Right cardiac atrium (tissue), 5 donors: ENCODE measurements around the gene FBXO41. TPM values are rescaled to one million over a fixed set of nuclear protein-coding genes. Genes with fewer than 3 reads are reported as not detected.

Experiments
- ATAC-seq, 2 donors: fragments of 200-7000 bp; cut with Tn5 transposase; one replicate each; pipeline versions ENCODE4 v1.8.0 to v1.9.1; 2020; ENCODE audit warnings: moderate library complexity in 2 of 2, mild to moderate bottlenecking in 1 of 2
- DNase-seq, 3 donors: peaks; one replicate each; pipeline ENCODE4 v3.0.0-alpha.2; 2020
- H3K27ac ChIP-seq: one replicate; pipeline ENCODE4 v1.5.1; 2013; ENCODE audit warnings: mild to moderate bottlenecking, low read length, control low read depth, moderate library complexity
- H3K27me3 ChIP-seq: one replicate; pipeline ENCODE4 v1.6.1; 2013; ENCODE audit not compliant: control insufficient read depth, insufficient read depth
- H3K4me1 ChIP-seq: one replicate; pipeline ENCODE4 v1.6.1; 2013; ENCODE audit warnings: low read length; ENCODE audit not compliant: control insufficient read depth, insufficient read depth
- H3K4me3 ChIP-seq: one replicate; pipeline ENCODE4 v1.5.1; 2013; ENCODE audit warnings: low read length, control low read depth
- H3K9me3 ChIP-seq: one replicate; pipeline ENCODE4 v1.6.1; 2013; ENCODE audit warnings: low read length; ENCODE audit not compliant: control insufficient read depth
- WGBS: extraction: QIAGEN DNeasy Blood & Tissue Kit; methylation state at CpG from one replicate; pipeline ENCODE4 v1.1.7; 2013; 5-methylcytosine and 5-hydroxymethylcytosine counted together
- intact Hi-C, 4 donors: fragments of 100-400 bp; cut with DNase I; formaldehyde crosslinking; loops; one replicate each; pipeline versions ENCODE4 v1.11.0 to v1.14.0; 2022 to 2023
- polyA plus RNA-seq: library from polyadenylated mRNA; stranded (reverse); fragments of 200-250 nt; gene quantifications from one replicate; pipeline ENCODE4 v1.2.3, GENCODE V29; 2013
- total RNA-seq, 4 donors: library from RNA; stranded (reverse); fragmentation: NEBNext Ultra II Directional; extraction: Animal tissue kit (Norgen Biotek cat#: 25700); gene quantifications; one replicate each; pipeline ENCODE4 v1.2.1, GENCODE V29; 2021
- donor health status: healthy with polysubstance abuse.
- donor health status: DM: no; HTN: yes; CAD: no.
- donor health status: DM: no; HTN: no; CAD: no.
- donor health status: DM: no; HTN: yes; CAD: no; lungs with severe emphysema.
- donor health status: DM: yes; HTN: yes; CAD: no.

FBXO41 gene
- total and polyA plus RNA-seq, 5 donors, result 1.8 to 3.5 (median 2.2) TPM

DNA sequence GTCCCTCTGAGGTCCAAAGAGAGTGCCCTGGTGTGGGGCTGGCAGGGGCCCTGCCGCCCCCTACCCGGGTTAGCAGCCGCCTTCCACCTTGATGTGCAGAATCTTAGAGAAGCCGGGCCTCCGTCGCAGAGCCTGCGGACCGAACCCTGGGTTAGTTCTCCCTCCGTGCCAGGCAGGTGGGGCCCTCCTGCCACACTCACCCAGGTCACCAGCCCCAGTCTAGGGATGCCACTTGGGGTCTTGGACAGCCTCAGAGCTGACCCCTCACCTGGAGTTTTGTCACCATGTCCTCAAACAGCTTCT lies 25.4 kb downstream of the FBXO41 start:
- H3K4me1 ChIP-seq, result no peaks in the 10 kb centered on the region
- ATAC-seq (no peak), DNase-seq (no peak)
- WGBS, result 96% methylated on average over 9 of the region's 9 CpGs
- H3K4me3 ChIP-seq, result no peak overlapping the region
- no peaks in the 10 kb centered on the region for H3K27me3 ChIP-seq
- no peaks in the 10 kb centered on the region for H3K9me3 ChIP-seq
- H3K27ac ChIP-seq, result no peak overlapping the region
- intact Hi-C loops, result no loop called here

DNA sequence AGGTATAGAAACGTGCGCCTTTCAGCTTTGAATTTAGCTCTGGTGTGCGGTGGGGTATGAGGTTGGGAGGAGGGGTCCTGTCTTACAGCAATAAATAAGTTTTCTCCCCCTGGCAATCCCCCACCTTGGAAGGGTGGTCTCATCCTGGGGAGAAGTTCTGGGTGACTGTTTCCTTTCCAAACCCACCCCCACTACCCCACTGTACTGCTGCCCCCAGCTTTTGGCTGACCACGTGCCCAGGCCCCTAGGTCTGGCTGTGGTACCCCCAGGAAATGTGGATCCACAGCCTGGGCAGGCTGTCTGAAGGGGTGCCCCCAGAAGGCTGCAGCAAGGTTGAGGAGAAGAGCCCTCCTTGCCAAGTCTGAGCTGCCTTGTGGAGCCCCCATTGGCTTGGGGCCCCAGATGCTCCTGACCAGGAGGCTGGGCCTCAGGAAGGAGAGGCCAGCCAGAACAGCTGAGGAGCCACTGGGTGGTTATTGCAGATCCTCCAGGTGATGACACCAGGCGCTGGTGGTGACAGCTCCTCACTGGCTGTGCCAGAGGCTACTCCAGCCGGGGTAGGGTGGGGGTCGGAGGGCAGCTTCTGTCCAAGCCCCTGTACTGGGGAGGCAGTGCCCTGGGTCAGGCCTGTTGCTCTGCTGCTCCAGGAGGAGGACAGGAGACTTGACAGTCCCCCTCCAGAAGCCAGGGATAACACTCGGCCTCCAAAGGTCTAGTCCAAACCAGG lies 25.9 kb downstream of the FBXO41 start:
- no peak for ATAC-seq
- H3K4me3 ChIP-seq, result no peak overlapping the region
- no peak overlapping the region for H3K27ac ChIP-seq
- H3K4me1 ChIP-seq, result no peaks in the 10 kb centered on the region
- intact Hi-C loops, result no loop called here
- H3K9me3 ChIP-seq, result no peaks in the 10 kb centered on the region
- 84% methylated on average over 8 of the region's 8 CpGs for WGBS
- no peak for DNase-seq
- H3K27me3 ChIP-seq, result no peaks in the 10 kb centered on the region

DNA sequence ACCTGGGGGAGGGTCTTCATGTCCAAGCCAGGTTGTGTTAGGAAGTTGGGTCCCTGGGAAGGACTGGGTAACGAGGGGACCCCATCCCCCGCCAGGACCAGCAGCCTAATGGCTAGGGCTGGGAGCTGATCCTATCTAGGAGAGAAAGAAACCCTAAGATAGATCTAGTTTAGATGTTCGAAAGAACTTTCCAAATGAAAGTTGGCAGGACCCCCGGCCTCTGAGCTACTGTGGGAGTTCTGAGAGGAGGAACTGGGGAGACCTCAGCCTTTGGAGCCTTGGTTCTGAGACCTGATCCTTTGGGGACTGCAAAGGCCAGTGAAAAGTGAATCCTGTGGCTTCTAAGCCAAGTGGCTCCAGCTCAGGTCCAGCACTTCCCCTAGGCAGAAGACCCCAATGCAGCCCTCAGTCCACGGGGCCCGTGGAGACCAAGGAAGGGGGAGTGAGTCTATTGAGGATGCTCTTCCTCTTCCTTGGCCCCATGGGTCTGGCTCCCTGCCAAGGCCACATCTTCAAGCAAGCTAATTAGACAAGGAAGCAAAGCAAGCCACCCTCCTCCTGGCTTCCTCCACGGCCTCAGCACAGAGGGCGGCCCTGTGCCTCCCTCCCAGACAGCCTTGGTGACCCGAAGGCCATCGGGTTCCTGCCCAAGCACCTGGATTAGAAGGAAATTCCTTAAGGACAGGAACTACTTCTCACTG lies 26.7 kb downstream of the FBXO41 start:
- DNase-seq (peak in 1 of 3 donors; percentile 76), ATAC-seq (no peak)
- Histone ChIP-seq H3K27me3 (no peaks in the 10 kb centered on the region), H3K4me1 (no peaks in the 10 kb centered on the region), H3K9me3 (no peaks in the 10 kb centered on the region), H3K4me3 (no peak overlapping the region), H3K27ac (no peak overlapping the region)
- 59% methylated on average over 10 of the region's 10 CpGs for WGBS
- intact Hi-C loops, result no loop called here

DNA sequence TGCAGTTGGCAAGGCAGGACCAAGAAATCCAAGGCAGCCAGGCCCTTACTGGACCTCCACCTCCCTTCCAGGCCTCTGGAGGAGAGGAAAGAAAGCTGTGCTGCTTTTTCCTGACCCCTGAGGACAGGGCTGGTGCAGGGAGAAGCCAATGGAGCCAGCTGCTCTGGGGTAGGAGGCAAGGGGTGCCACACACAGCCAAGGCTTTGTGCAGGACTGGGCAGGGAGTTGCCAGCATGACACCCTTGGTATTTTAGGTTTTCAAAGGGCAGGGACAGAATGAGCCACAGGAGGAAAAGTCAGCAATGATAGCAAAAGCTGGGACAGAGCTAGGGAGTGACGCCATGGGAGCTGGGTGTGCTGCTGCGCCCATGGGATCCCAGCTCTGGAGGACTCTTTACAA lies 27.3 kb downstream of the FBXO41 start:
- H3K4me3 ChIP-seq, result no peak overlapping the region
- H3K27ac ChIP-seq, result no peak overlapping the region
- H3K4me1 ChIP-seq, result no peaks in the 10 kb centered on the region
- intact Hi-C loops, result no loop called here
- no peaks in the 10 kb centered on the region for H3K27me3 ChIP-seq
- 94% methylated on average over 2 of the region's 2 CpGs for WGBS
- no peaks in the 10 kb centered on the region for H3K9me3 ChIP-seq
- ATAC-seq, result no peak
- no peak for DNase-seq

DNA sequence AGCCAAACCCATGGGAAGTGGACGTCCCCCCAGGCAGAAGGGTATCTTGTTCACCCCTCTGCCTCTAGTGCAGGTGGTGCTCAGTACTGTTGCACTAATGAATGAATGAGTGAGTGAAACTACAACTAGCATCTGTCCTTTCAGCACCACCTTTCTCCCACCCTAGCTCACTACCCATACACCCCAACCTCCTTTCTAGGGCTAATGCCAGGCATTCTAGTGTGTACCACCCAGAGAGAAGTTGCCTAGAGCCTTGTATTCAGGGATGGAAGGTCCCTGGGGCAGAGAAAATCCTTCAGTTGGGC lies 27.7 kb downstream of the FBXO41 start:
- WGBS, result 77% methylated on average over 1 of the region's 1 CpG
- ATAC-seq (no peak), DNase-seq (no peak)
- Histone ChIP-seq H3K4me3 (no peak overlapping the region), H3K9me3 (no peaks in the 10 kb centered on the region), H3K27me3 (no peaks in the 10 kb centered on the region), H3K27ac (no peak overlapping the region), H3K4me1 (no peaks in the 10 kb centered on the region)
- intact Hi-C loops, result no loop called here

DNA sequence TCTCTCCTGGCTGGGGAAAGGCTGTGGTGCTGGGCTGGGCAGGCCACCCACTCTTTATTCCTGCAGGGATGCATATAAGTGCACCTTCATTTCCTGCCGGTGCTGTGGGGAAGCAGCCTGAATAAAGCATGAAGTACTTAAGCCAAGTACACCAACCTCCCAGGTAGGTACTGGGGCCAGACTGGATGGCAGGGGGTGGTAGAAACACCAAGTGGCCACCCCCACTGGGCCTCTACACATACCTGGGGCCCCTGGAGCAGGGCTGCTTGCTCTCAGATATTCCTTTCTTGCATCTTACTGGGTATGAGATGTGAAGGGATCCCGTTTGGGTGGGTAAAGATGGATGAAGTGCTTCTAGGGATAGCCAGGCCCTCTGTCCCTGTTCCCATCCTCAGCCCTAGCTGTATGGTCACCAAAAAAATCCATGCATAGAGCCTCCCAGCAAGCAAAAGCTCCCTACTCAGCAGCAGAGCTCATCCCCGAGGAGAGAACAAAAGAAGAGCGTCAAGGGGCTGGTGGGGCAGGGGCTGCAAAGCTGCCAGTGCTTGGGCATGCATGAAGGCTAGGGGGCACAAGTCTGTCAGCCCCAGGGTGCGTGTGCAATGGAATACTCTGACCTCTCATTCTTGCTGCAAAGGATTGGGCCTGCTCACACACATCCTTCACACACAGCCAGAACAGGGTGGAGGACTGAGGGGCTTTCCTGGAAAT lies 28.2 kb downstream of the FBXO41 start:
- DNase-seq (no peak), ATAC-seq (no peak)
- intact Hi-C loops, result no loop called here
- Histone ChIP-seq H3K27me3 (no peaks in the 10 kb centered on the region), H3K9me3 (no peaks in the 10 kb centered on the region), H3K27ac (no peak overlapping the region), H3K4me1 (no peaks in the 10 kb centered on the region), H3K4me3 (no peak overlapping the region)
- 64% methylated on average over 5 of the region's 5 CpGs for WGBS

DNA sequence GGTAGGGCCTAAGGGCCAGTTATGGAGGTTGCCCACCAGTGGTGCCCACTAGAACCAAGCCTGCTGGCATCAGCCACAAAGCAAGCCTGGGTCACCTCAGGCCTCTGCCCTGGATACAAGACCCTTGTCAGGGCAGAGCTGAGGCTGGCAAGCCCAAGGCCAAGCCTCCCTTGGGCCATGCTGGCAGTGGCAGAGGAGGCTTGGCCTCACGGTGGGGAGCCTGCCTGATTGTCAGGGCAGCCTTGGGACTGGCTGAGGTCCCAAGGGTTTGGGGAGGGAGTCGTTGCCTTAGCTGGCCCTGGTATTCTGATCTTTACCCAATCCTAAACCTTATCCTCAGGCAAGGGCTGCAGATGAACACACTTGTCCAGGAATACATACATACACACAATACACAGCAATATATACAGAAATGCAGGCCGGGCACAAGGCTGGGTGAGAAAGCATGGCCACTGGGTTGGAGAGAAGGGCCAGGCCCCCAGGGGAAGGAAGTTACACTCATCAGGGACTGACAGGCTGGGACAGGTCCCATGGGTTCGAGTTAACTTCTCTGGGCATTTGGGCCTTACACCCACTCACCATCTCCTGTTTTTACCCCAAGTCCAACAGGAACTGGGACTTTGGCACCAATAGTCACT lies 29.2 kb downstream of the FBXO41 start:
- DNase-seq, result no peak
- no peaks in the 10 kb centered on the region for H3K4me1 ChIP-seq
- 59% methylated on average over 4 of the region's 4 CpGs for WGBS
- no peak overlapping the region for H3K27ac ChIP-seq
- intact Hi-C loops, result no loop called here
- H3K9me3 ChIP-seq, result no peaks in the 10 kb centered on the region
- ATAC-seq, result no peak
- H3K4me3 ChIP-seq, result no peak overlapping the region
- H3K27me3 ChIP-seq, result no peaks in the 10 kb centered on the region

DNA sequence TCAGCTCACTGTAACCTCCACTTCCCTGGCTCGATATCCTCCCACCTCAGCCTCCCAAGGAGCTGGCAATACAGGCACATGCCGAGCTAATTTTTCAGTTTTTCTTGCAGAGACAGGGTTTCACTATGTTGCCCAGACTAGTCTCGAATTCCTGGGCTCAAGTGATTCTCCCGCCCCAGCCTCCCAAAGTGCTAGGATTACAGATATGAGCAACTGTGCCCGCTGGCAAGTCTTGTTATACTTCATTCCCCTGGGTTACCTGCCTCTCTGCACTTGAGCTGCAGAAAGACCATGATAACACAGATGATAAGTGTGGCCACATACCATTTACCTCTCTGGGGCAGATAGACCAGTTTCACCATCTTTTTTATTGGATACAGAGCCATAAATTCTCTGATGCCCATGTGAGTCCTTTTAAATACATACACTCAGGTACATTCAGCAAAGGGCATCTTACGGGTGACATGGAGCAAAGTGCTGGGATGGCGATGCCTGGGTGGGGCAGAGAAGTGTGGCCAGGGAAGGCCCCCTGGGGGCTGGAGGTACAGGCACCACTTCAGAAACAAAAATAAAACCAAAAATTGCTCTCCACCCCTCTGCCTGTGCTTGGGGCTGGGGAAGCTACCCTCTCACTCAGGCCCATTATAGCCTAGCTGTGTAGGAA lies 29.8 kb downstream of the FBXO41 start:
- H3K9me3 ChIP-seq, result no peaks in the 10 kb centered on the region
- no peaks in the 10 kb centered on the region for H3K4me1 ChIP-seq
- intact Hi-C loops, result no loop called here
- ATAC-seq (no peak), DNase-seq (no peak)
- no peak overlapping the region for H3K4me3 ChIP-seq
- no peak overlapping the region for H3K27ac ChIP-seq
- 93% methylated on average over 7 of the region's 7 CpGs for WGBS
- no peaks in the 10 kb centered on the region for H3K27me3 ChIP-seq

DNA sequence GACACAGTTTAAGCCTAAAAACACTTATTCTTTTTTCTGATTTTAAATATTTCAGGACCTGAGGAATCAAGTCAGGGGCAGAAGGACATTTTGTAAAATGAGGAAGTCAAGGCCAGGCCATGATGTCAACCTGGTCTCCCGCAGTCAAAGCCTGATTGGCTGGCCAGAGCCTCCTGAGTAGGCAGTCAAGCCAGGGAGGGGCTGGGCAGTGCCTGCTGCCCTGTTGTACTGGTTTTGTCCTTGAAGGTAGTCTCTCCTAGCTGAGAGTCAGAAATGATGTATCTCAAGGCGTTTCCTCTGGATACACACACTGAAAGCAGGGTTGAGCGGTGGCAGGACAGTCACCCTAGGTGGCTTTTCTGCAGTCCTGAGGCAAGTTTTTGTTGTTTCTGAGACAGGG lies 30.4 kb downstream of the FBXO41 start:
- no peak overlapping the region for H3K27ac ChIP-seq
- no peaks in the 10 kb centered on the region for H3K4me1 ChIP-seq
- H3K4me3 ChIP-seq, result no peak overlapping the region
- no peaks in the 10 kb centered on the region for H3K27me3 ChIP-seq
- H3K9me3 ChIP-seq, result no peaks in the 10 kb centered on the region
- ATAC-seq, result no peak
- DNase-seq, result no peak
- 93% methylated on average over 3 of the region's 3 CpGs for WGBS
- intact Hi-C loops, result no loop called here

DNA sequence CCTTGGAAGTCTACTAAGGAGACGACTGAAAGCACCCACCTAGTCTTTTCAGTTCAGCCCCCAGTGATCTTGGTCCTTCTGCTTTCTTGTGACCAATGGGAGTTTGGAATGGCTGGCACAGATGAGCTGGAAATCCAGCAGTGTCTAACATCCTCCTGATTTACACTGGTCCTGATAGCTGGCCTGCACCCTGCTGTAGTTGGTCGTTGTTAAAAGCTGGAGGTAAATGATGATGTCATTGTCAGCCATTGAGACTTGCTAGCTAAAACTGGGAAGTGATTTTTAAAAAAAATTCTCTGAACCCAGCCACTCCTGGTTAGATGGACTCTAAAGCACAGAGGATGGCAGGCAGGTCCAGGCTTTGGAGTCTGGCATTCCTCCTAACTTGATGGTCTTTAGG lies 30.9 kb downstream of the FBXO41 start:
- no peak for ATAC-seq
- WGBS, result 64% methylated on average over 2 of the region's 2 CpGs
- Histone ChIP-seq H3K27me3 (no peaks in the 10 kb centered on the region), H3K4me3 (no peak overlapping the region), H3K4me1 (no peaks in the 10 kb centered on the region), H3K9me3 (no peaks in the 10 kb centered on the region), H3K27ac (no peak overlapping the region)
- no peak for DNase-seq
- intact Hi-C loops, result no loop called here
